ENCODE data around the gene TCEA2. TPM values are rescaled to one million over a fixed set of nuclear protein-coding genes. Genes with fewer than 3 reads are reported as not detected.

TCEA2 gene
- total and polyA plus RNA-seq, 2 of the 13 experiments (the other 11 are each of a cell fraction or from before 2014, with no cell fraction given) = 28.1 to 33.7 TPM

DNA sequence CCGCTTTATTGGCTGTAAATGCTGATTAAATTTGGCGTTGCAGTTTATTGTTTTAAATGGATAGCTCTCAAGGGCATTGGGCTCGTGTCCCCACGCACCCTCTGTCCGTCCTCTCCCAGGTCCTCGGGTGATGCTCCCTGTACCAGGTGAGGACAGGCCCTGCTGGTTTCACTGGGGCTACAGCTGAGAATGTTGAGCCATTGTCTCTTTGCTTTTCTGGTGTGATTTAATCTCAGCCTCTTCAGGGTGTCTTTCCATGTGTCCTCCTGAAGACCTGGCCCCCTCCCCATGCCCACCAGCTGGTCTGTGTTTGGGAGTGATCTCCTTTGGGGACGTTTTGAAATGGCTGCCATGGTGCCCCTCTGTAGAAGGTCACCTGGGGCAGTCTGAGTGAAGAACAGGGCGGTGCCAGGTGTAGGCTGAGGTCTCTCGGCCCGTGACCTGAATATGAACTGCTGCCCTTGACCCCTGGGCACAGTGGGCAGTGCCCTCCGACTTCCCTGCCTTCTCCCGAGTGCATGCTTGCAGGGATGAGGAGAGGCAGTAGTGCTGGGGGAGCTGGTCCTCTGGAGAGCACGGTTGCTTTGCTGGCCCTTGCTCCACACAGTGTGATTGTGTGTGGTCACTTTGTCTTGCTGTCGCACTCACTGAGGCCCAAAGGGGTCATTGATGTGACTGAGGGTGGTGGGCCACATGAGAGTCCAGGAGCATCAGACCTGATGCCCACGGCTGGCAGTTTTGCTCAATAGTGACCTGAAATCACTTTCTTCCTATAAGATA, 39.4 kb upstream of the TCEA2 start (continued):
- no peak for TF ChIP-seq HHEX (CRISPR knock-in tag; IDR thresholded peaks at IDR 0.05)
- no peak for TF ChIP-seq MTF1 (CRISPR knock-in tag; IDR thresholded peaks at IDR 0.05)
- TF ChIP-seq, protein P1, sequence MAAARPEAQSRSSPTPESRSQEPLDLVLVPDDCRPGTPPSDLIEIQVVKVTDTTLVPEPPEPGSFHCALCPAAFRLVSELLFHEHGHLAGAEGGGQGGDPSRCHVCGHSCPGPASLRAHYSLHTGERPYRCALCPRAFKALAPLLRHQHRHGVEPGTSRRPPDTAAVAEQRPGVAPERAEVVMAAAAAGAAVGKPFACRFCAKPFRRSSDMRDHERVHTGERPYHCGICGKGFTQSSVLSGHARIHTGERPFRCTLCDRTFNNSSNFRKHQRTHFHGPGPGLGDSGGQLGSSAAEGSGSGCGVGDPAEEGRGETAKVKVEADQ (CRISPR knock-in tag; IDR thresholded peaks at IDR 0.05; ENCODE audit: borderline replicate concordance) = no peak
- TF ChIP-seq, protein P2, sequence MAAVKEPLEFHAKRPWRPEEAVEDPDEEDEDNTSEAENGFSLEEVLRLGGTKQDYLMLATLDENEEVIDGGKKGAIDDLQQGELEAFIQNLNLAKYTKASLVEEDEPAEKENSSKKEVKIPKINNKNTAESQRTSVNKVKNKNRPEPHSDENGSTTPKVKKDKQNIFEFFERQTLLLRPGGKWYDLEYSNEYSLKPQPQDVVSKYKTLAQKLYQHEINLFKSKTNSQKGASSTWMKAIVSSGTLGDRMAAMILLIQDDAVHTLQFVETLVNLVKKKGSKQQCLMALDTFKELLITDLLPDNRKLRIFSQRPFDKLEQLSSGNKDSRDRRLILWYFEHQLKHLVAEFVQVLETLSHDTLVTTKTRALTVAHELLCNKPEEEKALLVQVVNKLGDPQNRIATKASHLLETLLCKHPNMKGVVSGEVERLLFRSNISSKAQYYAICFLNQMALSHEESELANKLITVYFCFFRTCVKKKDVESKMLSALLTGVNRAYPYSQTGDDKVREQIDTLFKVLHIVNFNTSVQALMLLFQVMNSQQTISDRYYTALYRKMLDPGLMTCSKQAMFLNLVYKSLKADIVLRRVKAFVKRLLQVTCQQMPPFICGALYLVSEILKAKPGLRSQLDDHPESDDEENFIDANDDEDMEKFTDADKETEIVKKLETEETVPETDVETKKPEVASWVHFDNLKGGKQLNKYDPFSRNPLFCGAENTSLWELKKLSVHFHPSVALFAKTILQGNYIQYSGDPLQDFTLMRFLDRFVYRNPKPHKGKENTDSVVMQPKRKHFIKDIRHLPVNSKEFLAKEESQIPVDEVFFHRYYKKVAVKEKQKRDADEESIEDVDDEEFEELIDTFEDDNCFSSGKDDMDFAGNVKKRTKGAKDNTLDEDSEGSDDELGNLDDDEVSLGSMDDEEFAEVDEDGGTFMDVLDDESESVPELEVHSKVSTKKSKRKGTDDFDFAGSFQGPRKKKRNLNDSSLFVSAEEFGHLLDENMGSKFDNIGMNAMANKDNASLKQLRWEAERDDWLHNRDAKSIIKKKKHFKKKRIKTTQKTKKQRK (IDR thresholded peaks at IDR 0.05; ENCODE audit: low read length) = no peak
- TF ChIP-seq, protein P3, sequence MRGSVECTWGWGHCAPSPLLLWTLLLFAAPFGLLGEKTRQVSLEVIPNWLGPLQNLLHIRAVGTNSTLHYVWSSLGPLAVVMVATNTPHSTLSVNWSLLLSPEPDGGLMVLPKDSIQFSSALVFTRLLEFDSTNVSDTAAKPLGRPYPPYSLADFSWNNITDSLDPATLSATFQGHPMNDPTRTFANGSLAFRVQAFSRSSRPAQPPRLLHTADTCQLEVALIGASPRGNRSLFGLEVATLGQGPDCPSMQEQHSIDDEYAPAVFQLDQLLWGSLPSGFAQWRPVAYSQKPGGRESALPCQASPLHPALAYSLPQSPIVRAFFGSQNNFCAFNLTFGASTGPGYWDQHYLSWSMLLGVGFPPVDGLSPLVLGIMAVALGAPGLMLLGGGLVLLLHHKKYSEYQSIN (CRISPR knock-in tag; IDR thresholded peaks at IDR 0.05; ENCODE audit: borderline replicate concordance) = no peak
- no peak for TF ChIP-seq ZKSCAN8 (CRISPR knock-in tag; IDR thresholded peaks at IDR 0.05; ENCODE audit: borderline replicate concordance)
- TF ChIP-seq SALL1 (CRISPR knock-in tag; IDR thresholded peaks at IDR 0.05) = no peak
- no peak; the same call in 1 of the 2 replicates for TF ChIP-seq FOSL2 (CRISPR knock-in tag; IDR thresholded peaks at IDR 0.05)
- TF ChIP-seq RARA (CRISPR knock-in tag; IDR thresholded peaks at IDR 0.05) = peak; percentile 90
- no peak for TF ChIP-seq HNRNPLL (IDR thresholded peaks at IDR 0.05; ENCODE audit: low read depth, low read length, poor library complexity, severe bottlenecking)
- TF ChIP-seq, protein P4, sequence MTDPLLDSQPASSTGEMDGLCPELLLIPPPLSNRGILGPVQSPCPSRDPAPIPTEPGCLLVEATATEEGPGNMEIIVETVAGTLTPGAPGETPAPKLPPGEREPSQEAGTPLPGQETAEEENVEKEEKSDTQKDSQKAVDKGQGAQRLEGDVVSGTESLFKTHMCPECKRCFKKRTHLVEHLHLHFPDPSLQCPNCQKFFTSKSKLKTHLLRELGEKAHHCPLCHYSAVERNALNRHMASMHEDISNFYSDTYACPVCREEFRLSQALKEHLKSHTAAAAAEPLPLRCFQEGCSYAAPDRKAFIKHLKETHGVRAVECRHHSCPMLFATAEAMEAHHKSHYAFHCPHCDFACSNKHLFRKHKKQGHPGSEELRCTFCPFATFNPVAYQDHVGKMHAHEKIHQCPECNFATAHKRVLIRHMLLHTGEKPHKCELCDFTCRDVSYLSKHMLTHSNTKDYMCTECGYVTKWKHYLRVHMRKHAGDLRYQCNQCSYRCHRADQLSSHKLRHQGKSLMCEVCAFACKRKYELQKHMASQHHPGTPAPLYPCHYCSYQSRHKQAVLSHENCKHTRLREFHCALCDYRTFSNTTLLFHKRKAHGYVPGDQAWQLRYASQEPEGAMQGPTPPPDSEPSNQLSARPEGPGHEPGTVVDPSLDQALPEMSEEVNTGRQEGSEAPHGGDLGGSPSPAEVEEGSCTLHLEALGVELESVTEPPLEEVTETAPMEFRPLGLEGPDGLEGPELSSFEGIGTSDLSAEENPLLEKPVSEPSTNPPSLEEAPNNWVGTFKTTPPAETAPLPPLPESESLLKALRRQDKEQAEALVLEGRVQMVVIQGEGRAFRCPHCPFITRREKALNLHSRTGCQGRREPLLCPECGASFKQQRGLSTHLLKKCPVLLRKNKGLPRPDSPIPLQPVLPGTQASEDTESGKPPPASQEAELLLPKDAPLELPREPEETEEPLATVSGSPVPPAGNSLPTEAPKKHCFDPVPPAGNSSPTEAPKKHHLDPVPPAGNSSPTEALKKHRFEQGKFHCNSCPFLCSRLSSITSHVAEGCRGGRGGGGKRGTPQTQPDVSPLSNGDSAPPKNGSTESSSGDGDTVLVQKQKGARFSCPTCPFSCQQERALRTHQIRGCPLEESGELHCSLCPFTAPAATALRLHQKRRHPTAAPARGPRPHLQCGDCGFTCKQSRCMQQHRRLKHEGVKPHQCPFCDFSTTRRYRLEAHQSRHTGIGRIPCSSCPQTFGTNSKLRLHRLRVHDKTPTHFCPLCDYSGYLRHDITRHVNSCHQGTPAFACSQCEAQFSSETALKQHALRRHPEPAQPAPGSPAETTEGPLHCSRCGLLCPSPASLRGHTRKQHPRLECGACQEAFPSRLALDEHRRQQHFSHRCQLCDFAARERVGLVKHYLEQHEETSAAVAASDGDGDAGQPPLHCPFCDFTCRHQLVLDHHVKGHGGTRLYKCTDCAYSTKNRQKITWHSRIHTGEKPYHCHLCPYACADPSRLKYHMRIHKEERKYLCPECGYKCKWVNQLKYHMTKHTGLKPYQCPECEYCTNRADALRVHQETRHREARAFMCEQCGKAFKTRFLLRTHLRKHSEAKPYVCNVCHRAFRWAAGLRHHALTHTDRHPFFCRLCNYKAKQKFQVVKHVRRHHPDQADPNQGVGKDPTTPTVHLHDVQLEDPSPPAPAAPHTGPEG (CRISPR knock-in tag; IDR thresholded peaks at IDR 0.05) = peak; percentile 40; the same call in 1 of the 2 replicates
- TF ChIP-seq, protein P5, sequence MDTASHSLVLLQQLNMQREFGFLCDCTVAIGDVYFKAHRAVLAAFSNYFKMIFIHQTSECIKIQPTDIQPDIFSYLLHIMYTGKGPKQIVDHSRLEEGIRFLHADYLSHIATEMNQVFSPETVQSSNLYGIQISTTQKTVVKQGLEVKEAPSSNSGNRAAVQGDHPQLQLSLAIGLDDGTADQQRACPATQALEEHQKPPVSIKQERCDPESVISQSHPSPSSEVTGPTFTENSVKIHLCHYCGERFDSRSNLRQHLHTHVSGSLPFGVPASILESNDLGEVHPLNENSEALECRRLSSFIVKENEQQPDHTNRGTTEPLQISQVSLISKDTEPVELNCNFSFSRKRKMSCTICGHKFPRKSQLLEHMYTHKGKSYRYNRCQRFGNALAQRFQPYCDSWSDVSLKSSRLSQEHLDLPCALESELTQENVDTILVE (CRISPR knock-in tag; IDR thresholded peaks at IDR 0.05) = no peak
- TF ChIP-seq ZNF230 (CRISPR knock-in tag; IDR thresholded peaks at IDR 0.05) = no peak
- TF ChIP-seq JUNB (CRISPR knock-in tag; IDR thresholded peaks at IDR 0.05; ENCODE audit: borderline replicate concordance) = peak; percentile 27; the same call in 1 of the 2 replicates
- no peak for TF ChIP-seq RARG (CRISPR knock-in tag; IDR thresholded peaks at IDR 0.05; ENCODE audit: low read depth)
- TF ChIP-seq KDM6A (CRISPR knock-in tag; IDR thresholded peaks at IDR 0.05; ENCODE audit: low read depth) = no peak
- TF ChIP-seq ZNF264 (CRISPR knock-in tag; IDR thresholded peaks at IDR 0.05) = no peak
